Measurements from ENCODE around the gene SFMBT2.

DNA sequence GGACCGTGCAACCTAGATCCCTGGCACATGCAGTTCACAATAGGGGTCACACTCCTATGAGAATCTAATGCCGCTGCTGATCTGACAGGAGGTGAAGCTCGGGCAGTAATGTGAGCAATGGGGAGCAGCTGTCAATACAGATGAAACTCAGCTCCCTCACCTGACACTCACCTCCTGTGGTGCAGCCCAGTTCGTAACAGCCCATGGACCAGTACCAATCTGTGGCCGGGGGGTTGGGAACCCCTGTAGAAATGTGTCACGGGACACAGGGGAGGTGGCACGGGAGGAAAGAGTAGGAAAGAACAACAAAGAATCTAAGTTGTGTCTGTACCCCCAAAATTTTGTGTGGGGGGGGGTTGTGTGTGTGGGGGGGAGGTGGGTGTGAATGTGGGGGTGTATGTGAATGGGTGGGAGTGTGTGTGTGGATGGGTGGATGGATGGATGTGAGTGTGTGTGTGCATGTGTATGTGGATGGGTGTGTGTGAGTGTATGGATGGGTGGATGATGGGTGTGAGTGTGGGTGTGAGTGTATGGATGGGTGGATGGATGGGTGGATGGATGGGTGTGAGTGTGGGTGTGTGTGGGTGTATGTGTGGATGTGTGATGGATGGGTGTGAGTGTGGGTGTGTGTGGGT is 33.1 kb downstream of the SFMBT2 start:
- TF ChIP-seq CTCF (IDR thresholded peaks at IDR 0.05 in 8 of 11, conservative IDR thresholded peaks at IDR 0.05 in 3 of 11) (no peak), POLR2A (IDR thresholded peaks at IDR 0.05) (no peak), POLR2AphosphoS5 (IDR thresholded peaks at IDR 0.05) (no peak)

Data from spleen (tissue), 7 donors.